ENCODE results near the gene EFHC1.

The EFHC1 gene

GRCh38 chr6:52522151-52522626, 102.0 kb downstream of the EFHC1 start:
- no peak for DNase-seq

GRCh38 chr6:52522655-52523054, 102.5 kb downstream of the EFHC1 start:
- DNase-seq, result no peak

GRCh38 chr6:52523378-52524142, 103.4 kb downstream of the EFHC1 start:
- no peak for DNase-seq

GRCh38 chr6:52524918-52525317, 104.8 kb downstream of the EFHC1 start:
- DNase-seq, result no peak

GRCh38 chr6:52526634-52527033, 106.5 kb downstream of the EFHC1 start:
- no peak for DNase-seq

- no peak for DNase-seq
Measured at GRCh38 chr6:52527436-52527835, 107.3 kb downstream of the EFHC1 start.

- no peak for DNase-seq
Measured at GRCh38 chr6:52529311-52529710, 109.2 kb downstream of the EFHC1 start.

GRCh38 chr6:52530351-52530750, 110.2 kb downstream of the EFHC1 start:
- DNase-seq, result no peak

- no peak for DNase-seq
Measured at GRCh38 chr6:52531396-52531795, 111.3 kb downstream of the EFHC1 start.

- no peak for DNase-seq
Measured at GRCh38 chr6:52531834-52532233, 111.7 kb downstream of the EFHC1 start.

GRCh38 chr6:52532457-52532856, 112.3 kb downstream of the EFHC1 start:
- no peak for DNase-seq

GRCh38 chr6:52533491-52533890, 113.3 kb downstream of the EFHC1 start:
- no peak for DNase-seq

- DNase-seq, result no peak
Measured at GRCh38 chr6:52534363-52534762, 114.2 kb downstream of the EFHC1 start.

GRCh38 chr6:52534966-52535390, 114.8 kb downstream of the EFHC1 start:
- DNase-seq, result no peak

GRCh38 chr6:52535711-52536423, 115.7 kb downstream of the EFHC1 start:
- DNase-seq, result no peak

- no peak for DNase-seq
Measured at GRCh38 chr6:52536424-52536916, 116.3 kb downstream of the EFHC1 start.

GRCh38 chr6:52537001-52537753, 117.0 kb downstream of the EFHC1 start:
- peak in 1 of 2 donors; percentile 8 for DNase-seq

GRCh38 chr6:52538252-52538900, 118.2 kb downstream of the EFHC1 start:
- DNase-seq, result no peak

- DNase-seq, result no peak
Measured at GRCh38 chr6:52538901-52539354, 118.8 kb downstream of the EFHC1 start.

GRCh38 chr6:52539607-52540006, 119.5 kb downstream of the EFHC1 start:
- DNase-seq, result no peak

- no peak for DNase-seq
Measured at GRCh38 chr6:52540286-52540902, 120.3 kb downstream of the EFHC1 start.

- no peak for DNase-seq
Measured at GRCh38 chr6:52541135-52541534, 121.0 kb downstream of the EFHC1 start.
